ENCODE measurements around the gene GPR148.

- TF ChIP-seq CTCF (conservative IDR thresholded peaks at IDR 0.05 in 1 of 2, IDR thresholded peaks at IDR 0.05 in 1 of 2; ENCODE audit: low read depth in 1 of 2, low read length in 2 of 2) (no peak), EZH2 (IDR thresholded peaks at IDR 0.05; ENCODE audit: low read length, missing control alignments) (no peak)
Measured at GRCh38 chr2:130759906-130760753, 31.3 kb downstream of the GPR148 start.

Measured in fibroblast of lung (primary cell).